Parietal lobe (tissue), 2 donors: ENCODE results near the gene NOVA2. TPM values are rescaled to one million over a fixed set of nuclear protein-coding genes. Genes with fewer than 3 reads are reported as not detected.

Source experiments
- small RNA-seq: library from RNA; depleted of rRNA; stranded (forward); fragments of <200 nt; gene quantifications from one replicate; pipeline ENCODE3, GENCODE V24; 2014; ENCODE audit warnings: low replicate concordance
- total RNA-seq: library from RNA; depleted of rRNA; stranded (reverse); fragments of >200 nt; gene quantifications from one replicate; pipeline ENCODE4 v1.2.3, GENCODE V29; 2014

The NOVA2 gene, protein sequence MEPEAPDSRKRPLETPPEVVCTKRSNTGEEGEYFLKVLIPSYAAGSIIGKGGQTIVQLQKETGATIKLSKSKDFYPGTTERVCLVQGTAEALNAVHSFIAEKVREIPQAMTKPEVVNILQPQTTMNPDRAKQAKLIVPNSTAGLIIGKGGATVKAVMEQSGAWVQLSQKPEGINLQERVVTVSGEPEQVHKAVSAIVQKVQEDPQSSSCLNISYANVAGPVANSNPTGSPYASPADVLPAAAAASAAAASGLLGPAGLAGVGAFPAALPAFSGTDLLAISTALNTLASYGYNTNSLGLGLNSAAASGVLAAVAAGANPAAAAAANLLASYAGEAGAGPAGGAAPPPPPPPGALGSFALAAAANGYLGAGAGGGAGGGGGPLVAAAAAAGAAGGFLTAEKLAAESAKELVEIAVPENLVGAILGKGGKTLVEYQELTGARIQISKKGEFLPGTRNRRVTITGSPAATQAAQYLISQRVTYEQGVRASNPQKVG
- 28.2 TPM for total RNA-seq

DNA sequence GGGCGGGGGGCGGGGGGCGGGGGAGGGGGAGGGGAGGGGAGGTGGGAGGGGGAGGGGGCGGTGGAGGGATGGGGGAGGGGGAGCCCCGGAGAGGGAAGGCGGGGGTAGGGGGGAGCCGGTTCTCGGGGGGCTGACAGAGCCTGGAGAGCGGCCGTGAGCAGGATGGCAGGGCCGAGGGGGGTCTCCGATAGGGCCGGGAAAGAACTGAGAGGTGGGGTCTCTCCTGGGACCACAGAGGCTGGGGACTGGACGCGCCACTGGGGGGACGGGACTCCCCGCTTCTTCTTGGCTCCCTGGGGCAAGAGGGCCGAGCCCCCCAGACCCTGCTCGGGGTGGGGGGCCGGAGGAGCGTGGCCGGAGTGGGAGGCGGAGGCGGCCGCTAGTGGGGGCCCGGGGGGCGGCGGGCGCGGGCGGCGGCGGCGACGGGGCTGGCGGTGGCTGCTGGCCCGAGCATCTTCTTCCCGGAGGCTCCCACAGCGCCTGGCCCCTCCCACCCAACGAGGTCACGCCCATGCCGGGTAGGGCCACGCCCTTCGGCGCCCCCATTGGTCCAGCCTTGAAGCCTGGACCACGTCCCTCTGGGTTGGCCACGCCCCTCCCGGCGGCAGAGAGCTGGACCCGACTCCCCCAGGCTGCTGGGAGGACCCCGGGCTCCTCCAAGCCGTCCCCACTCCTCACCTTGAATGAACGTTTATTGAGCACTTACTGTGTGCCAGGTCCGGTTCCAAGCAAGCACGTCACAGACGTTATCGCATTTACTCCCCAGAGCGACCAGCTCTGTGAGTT lies at the start of gene NOVA2:
Gene NOVA2, minus strand, starts transcription at position 313 of the 786 bp plus-strand sequence. CDS start 514 bp downstream, outside the sequence.

DNA sequence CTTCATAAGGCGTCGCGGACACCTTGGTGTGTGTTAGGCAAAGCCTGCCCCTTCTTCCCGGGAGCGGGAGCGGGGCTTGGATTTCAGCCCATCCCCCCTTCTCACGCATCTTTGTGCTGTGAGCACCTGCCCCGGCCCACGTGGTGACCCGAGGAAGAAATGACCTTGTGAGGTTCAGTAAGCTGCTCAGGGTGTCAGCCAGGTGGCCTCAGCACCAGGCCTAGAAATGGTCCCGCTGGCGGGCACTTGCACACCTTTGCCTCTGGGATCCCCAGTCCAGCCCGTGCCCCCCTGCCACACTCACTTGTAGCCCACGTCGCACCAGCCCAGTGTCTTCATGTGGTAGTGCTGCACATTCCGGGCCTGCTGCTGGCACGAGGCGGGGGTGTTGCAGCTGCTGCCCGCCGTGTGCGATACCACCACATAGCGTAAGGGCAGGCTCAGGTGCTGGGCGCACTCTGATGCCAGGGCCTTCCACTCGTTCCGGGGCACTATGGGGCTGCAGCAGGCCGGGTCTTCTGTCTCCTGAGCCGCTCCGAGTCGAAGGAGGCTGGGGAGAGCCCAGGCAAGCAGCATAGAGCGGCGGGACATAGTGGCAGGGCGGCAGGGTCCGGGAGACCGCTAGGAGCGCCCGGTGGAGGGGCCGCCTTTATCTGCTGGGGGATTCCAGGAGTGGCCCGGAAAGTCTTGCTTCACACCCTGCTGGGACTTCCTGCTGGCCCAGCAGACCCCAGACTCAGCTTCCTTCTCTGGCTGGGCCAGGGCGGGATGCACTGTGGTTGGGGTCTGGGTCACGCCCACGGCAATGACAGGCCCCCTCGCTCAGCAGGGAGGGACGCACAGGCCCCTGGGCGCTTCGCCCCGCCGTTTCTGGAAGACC lies 49.0 kb upstream of the NOVA2 start, which contains the start of gene PGLYRP1:
Gene PGLYRP1, minus strand, starts transcription at position 623 of the 880 bp plus-strand sequence. Its CDS starts 32 bp downstream, at position 591.

GRCh38 chr19:45994998-45995714 lies 21.5 kb upstream of the NOVA2 start, which contains the start of gene CCDC61:
CCDC61 (plus strand) TSS chr19:45995467; CDS start chr19:46003019, 7,552 bp downstream.

DNA sequence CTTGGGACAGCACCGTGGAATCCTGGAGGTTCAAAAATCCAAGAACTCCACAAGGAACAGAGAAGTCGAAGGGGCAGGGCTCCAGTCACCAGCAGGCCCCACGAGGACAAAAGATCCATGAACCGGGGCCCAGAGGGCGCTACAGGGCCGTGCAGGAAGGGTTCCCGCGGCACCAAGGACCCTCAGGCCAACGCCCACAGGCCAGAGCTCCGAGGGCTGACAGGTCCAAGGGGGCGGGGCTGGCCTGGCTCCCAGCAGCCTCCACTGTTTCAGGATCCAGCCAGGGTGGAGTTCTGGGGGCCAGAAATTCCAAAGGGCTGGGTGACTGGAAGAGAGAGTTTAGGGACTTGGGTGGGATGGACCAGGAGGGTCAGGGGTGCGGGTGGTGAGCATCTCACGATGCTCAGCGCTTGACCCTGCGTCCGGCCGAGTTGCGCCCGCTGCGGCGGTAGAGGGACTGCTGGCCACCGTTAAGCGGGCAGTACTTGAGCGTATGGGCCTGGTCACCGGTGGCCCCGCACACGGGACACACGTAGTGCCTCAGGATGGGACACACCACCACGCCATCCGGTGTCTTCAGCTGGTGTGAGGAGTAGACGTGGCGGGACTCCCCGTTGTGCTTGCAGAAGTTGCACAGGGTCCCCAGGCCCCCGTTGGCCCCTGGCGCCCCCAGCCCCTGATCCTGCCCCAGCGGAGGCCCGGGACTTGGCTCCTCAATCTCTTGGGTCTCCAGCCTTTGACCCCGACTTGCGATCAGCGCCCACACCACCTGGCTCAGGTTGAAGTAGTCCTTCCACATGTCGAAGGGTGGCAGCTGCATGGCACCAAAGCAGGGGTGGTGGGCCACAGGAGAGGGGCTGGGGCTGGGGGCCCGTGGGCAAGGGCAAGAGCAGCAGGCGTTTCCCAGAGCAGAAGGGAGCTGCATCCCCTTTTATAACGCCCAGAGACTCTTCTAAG lies 59.5 kb downstream of the NOVA2 start, which contains the start of gene NANOS2:
Gene NANOS2, minus strand, starts transcription at position 905 of the 957 bp plus-strand sequence. Its CDS starts 85 bp downstream, at position 820.

GRCh38 chr19:45901912-45902650 lies 71.6 kb downstream of the NOVA2 start, which contains the start of gene MYPOP:
MYPOP (minus strand) TSS chr19:45902613; CDS start chr19:45901773, 840 bp downstream.

DNA sequence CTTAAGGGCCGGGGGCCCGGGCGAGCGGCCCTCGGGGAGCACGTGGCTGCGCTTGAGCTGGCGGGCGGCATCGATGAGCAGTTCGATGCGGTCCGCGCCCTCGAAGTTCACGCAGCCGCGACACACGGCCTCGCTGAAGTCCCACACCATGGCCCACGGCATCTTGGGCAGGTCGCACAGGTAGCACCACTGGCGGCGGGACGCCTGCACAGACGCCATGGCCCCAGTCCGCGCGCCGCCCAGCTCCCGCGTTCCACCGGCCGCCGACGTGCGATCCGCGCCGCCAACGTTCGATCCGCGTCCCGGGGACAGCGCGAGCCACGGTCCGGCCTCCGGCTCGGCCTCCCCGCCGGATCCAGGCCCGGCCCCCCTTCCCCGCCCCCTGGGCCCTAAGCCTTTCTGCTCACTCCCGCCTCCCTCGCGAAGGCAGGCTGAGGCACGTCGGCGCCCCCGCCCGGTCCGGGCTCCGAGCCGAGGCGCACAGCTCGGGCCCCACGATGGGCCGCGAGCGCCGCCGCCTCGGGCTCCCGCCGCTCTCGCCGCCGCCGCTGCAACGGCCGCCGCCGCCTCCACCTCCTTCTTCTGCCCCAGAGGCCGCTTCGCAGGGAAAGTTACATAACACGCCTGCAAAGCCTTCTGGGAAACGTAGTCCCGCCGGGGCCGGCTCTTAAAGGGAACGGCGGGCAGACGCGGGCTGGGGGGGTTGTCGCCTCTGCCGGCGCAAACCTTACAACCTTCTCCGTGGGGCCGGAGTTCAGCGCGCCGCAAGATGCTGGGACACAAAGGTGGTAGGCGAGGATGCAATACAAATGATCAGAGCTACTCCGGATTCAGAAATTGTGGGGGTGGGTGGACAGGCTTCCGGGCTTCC lies 87.9 kb downstream of the NOVA2 start, which contains the start of gene IRF2BP1:
Gene IRF2BP1, minus strand, starts transcription at position 586 of the 871 bp plus-strand sequence. Its CDS starts 367 bp downstream, at position 219.

Small RNA genes within 50 kb of the gene (small RNA-seq; reads per million reads assigned to genes)
- gene MIR769 = 271 reads per million, percentile 97 among the genes with 10 or more reads in this experiment

Other genes starting within 250 kb of the NOVA2 start
- 14.7 TPM for gene FBXO46, start 243.0 kb downstream of the NOVA2 start, total RNA-seq
- not detected for gene MEIOSIN, start 240.4 kb downstream of the NOVA2 start, total RNA-seq
- 0.63 TPM for gene SIX5, start 204.6 kb downstream of the NOVA2 start, total RNA-seq
- 36.0 TPM for gene DMPK, start 191.4 kb downstream of the NOVA2 start, total RNA-seq
- gene DMWD, start 181.0 kb downstream of the NOVA2 start, total RNA-seq = 85.8 TPM
- 0.31 TPM for gene RSPH6A, start 158.6 kb downstream of the NOVA2 start, total RNA-seq
- 33.5 TPM for gene SYMPK, start 110.7 kb downstream of the NOVA2 start, total RNA-seq
- not detected for gene FOXA3, start 109.5 kb downstream of the NOVA2 start, total RNA-seq
- 28.8 TPM for gene IRF2BP1, start 87.7 kb downstream of the NOVA2 start, total RNA-seq
- 1.9 TPM for gene MYPOP, start 71.3 kb downstream of the NOVA2 start, total RNA-seq
- gene NANOS2, start 59.1 kb downstream of the NOVA2 start, total RNA-seq = not detected
- gene CCDC61, start 21.6 kb upstream of the NOVA2 start, total RNA-seq = 4.4 TPM
- gene PGLYRP1, start 49.2 kb upstream of the NOVA2 start, total RNA-seq = not detected
- gene IGFL4, start 67.1 kb upstream of the NOVA2 start, total RNA-seq = 4.1 TPM
- gene IGFL3, start 150.8 kb upstream of the NOVA2 start, total RNA-seq = not detected
- gene IGFL2, start 174.4 kb upstream of the NOVA2 start, total RNA-seq = 2.2 TPM